GM12878 (cell line): ENCODE data around the gene CMSS1. TPM values are rescaled to one million over a fixed set of nuclear protein-coding genes. Genes with fewer than 3 reads are reported as not detected.

Source experiments
- ATAC-seq: fragments of 200-7000 bp; cut with Tn5 transposase; 3 replicates; pipeline ENCODE4 v1.9.1; 2020; ENCODE audit warnings: mild to moderate bottlenecking, moderate library complexity
- BruUV-seq: library from RNA; stranded (reverse); fragments of 400-500 nt; replicated peaks from 2 replicates; lab custom pipeline; 2021; lab: Mats Ljungman, UMichigan
- CTCF ChIA-PET: fragments of 300-600 bp; sonication (Branson Sonifier 250); formaldehyde crosslinking; extraction: SDS; loops from one replicate; lab custom pipeline; 2021; ENCODE audit warnings: inconsistent platforms; lab: Yijun Ruan, JAX
- POLR2A ChIA-PET: fragments of 350-600 bp; formaldehyde crosslinking; extraction: SDS; loops from one replicate; lab custom pipeline; 2021; ENCODE audit warnings: inconsistent platforms; lab: Charles Lee
- RAD21 ChIA-PET: fragments of 300-600 bp; sonication (Branson Sonifier 250); formaldehyde crosslinking; loops from one replicate; lab custom pipeline; 2023; ENCODE audit warnings: antibody characterized with exemption; ENCODE audit not compliant: unreplicated experiment; lab: Charles Lee
- SMC1A ChIA-PET: fragments of 300-600 bp; sonication (Branson Sonifier 250); formaldehyde crosslinking; loops from one replicate; lab custom pipeline; 2023; ENCODE audit not compliant: unreplicated experiment, uncharacterized antibody; lab: Charles Lee
- DNase-seq: peaks from one replicate; pipeline ENCODE4 v3.0.0-alpha.2; 2011; ENCODE audit warnings: low read depth, low spot score
- FAIRE-seq: peaks from 3 replicates; lab custom pipeline; 2011; peaks lifted over from hg19 to GRCh38; lab: Jason Lieb, UNC
- H2AFZ ChIP-seq: 2 replicates; pipeline ENCODE4 v1.6.0; 2011; ENCODE audit warnings: low read depth, low read length, control low read depth; ENCODE audit not compliant: control insufficient read depth
- H3K27ac ChIP-seq: 2 replicates; pipeline ENCODE4 v1.5.1; 2011; ENCODE audit warnings: control low read depth; ENCODE audit not compliant: control insufficient read depth, insufficient read depth
- H3K27me3 ChIP-seq, 2 experiments: replicated peaks in 1 of 2; 2 replicates each; pipeline versions ENCODE4 v1.6.0 to v1.6.1; 2011; ENCODE audit warnings: low read length in 1 of 2; ENCODE audit not compliant: control insufficient read depth in 2 of 2, insufficient read depth in 2 of 2
- H3K36me3 ChIP-seq, 2 experiments: 2 replicates each; pipeline ENCODE4 v1.5.1; 2011; ENCODE audit warnings: low read length in 1 of 2; ENCODE audit not compliant: control insufficient read depth in 2 of 2, insufficient read depth in 2 of 2
- H3K4me1 ChIP-seq: 2 replicates; pipeline ENCODE4 v1.6.1; 2011; ENCODE audit warnings: mild to moderate bottlenecking, low read length, moderate library complexity, mixed read lengths; ENCODE audit not compliant: control insufficient read depth, insufficient read depth
- H3K4me2 ChIP-seq: 2 replicates; pipeline ENCODE4 v1.6.0; 2011; ENCODE audit warnings: control low read depth; ENCODE audit not compliant: control insufficient read depth, insufficient read depth
- H3K4me3 ChIP-seq: fragments of 200-600 bp; sonication (generic); 2 replicates; pipeline ENCODE4 v1.5.1; 2016
- H3K79me2 ChIP-seq: 2 replicates; pipeline ENCODE4 v1.6.0; 2011; ENCODE audit warnings: low read length; ENCODE audit not compliant: control insufficient read depth, insufficient read depth
- H3K9ac ChIP-seq: 2 replicates; pipeline ENCODE4 v1.8.0; 2011; ENCODE audit warnings: low read length, control low read depth, mixed read lengths; ENCODE audit not compliant: control insufficient read depth, insufficient read depth
- H3K9me3 ChIP-seq: replicated peaks from 3 replicates; pipeline ENCODE4 v1.5.1; 2011; ENCODE audit warnings: mild to moderate bottlenecking, low read length; ENCODE audit not compliant: control insufficient read depth, insufficient read depth
- H4K20me1 ChIP-seq: 2 replicates; pipeline ENCODE4 v1.6.0; 2011; ENCODE audit not compliant: control insufficient read depth, insufficient read depth
- CREB1 ChIP-seq: IDR thresholded peaks from 2 replicates; pipeline ENCODE4 v1.6.1; 2012; ENCODE audit warnings: low read depth, mild to moderate bottlenecking, inconsistent platforms
- FOXK2 ChIP-seq: fragments of 450-650 bp; IDR thresholded peaks from 2 replicates; pipeline ENCODE4 v1.6.1; 2017; ENCODE audit warnings: mild to moderate bottlenecking, moderate library complexity
- LARP7 ChIP-seq: fragments of 450-650 bp; IDR thresholded peaks from 2 replicates; pipeline ENCODE4 v1.6.1; 2017; ENCODE audit warnings: mild to moderate bottlenecking
- NFXL1 ChIP-seq: fragments of 450-650 bp; IDR thresholded peaks from 2 replicates; pipeline ENCODE4 v1.6.1; 2017; ENCODE audit warnings: antibody characterized with exemption, mild to moderate bottlenecking, borderline replicate concordance
- RCOR1 ChIP-seq: conservative IDR thresholded peaks from 2 replicates; pipeline ENCODE4 v1.6.1; 2012; ENCODE audit warnings: low read depth, low read length, improper control_type of control experiment
- TCF12 ChIP-seq: IDR thresholded peaks from 2 replicates; pipeline ENCODE4 v1.6.1; 2011; ENCODE audit warnings: low read depth, mild to moderate bottlenecking, low read length
- ZSCAN29 ChIP-seq: fragments of 450-650 bp; IDR thresholded peaks from 2 replicates; pipeline ENCODE4 v1.6.1; 2017; ENCODE audit warnings: mild to moderate bottlenecking, moderate library complexity
- WGBS: methylation state at CpG from one replicate; pipeline ENCODE4 v1.1.6; 2016; ENCODE audit warnings: low lambda C conversion rate; ENCODE audit not compliant: insufficient replicate concordance, insufficient coverage; ENCODE audit errors: missing lambda C conversion rate; 5-methylcytosine and 5-hydroxymethylcytosine counted together
- in situ Hi-C: fragments of 300-500 bp; cut with MboI; formaldehyde crosslinking; loops from 9 replicates; pipeline ENCODE4 v1.14.3; 2018; ENCODE audit warnings: mixed read lengths
- intact Hi-C: fragments of 100-400 bp; cut with micrococcal nuclease; formaldehyde crosslinking; loops from one replicate; pipeline ENCODE4 v1.14.2; 2022; ENCODE audit not compliant: unreplicated experiment
- polyA plus RNA-seq, 11 experiments: library from polyadenylated mRNA; depleted of rRNA in 4 of 11; unstranded in 6 of 11; stranded (reverse) in 5 of 11; fragments of >200 nt; fragmentation: Nextera tagmentation in 4 of 11; fragmentation: Illumina TruSeq in 1 of 11; extraction: Ambion mirVana in 4 of 11; extraction: Trizol in 1 of 11; gene quantifications; 1 replicate in 1 of 11; 2 replicates in 10 of 11; pipeline versions ENCODE4 v1.2.1 to v1.2.3, GENCODE V29; 2011 to 2016; ENCODE audit warnings: inconsistent platforms in 2 of 11, missing spikeins in 2 of 11, low read depth in 1 of 11
- total RNA-seq, 4 experiments: library from RNA; depleted of rRNA in 3 of 4; stranded (reverse); fragments of >200 nt in 3 of 4; fragmentation: Illumina TruSeq in 1 of 4; extraction: Trizol in 1 of 4; gene quantifications; 2 replicates each; pipeline versions ENCODE4 v1.2.1 to v1.2.3, GENCODE V29; 2013 to 2021
- TF ChIP-seq, protein P1 (sequence below): fragments of 450-650 bp; IDR thresholded peaks from 2 replicates; pipeline ENCODE4 v1.6.1; 2017; ENCODE audit warnings: mild to moderate bottlenecking, low read depth, inconsistent platforms; ENCODE audit not compliant: poor library complexity, severe bottlenecking
- TF ChIP-seq, protein P2 (sequence below): fragments of 450-650 bp; IDR thresholded peaks from 2 replicates; pipeline ENCODE4 v1.6.1; 2016; ENCODE audit warnings: mild to moderate bottlenecking
- TF ChIP-seq, protein P3 (sequence below): fragments of 450-650 bp; IDR thresholded peaks from 2 replicates; pipeline ENCODE4 v1.6.1; 2016; ENCODE audit warnings: mild to moderate bottlenecking, moderate library complexity, borderline replicate concordance

Gene CMSS1
- total and polyA plus RNA-seq, 10 of the 15 experiments (the other 5 are each of a cell fraction or from before 2014, with no cell fraction given): 31.0 to 118 (median 70.1) TPM

DNA sequence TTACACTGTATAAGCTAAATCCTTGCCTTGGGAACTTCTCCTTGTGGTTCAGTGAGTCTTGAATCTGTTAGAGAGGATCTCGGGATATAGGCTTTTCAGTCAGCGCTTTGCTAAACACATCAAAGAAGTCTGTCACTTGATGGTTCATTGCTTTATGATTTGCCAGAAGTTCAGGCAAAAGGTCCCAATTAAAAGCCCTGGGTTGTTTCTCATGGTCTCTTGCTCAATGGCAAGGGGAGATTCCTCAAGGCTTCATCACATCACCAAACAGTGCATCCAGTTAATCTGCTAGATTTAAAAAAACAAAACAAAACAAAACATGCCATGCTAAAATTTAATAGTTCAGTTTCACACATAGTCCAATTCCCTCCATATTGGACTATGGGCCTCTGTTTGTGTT is 181.9 kb downstream of the CMSS1 start (continued):
- TF ChIP-seq, protein P1, sequence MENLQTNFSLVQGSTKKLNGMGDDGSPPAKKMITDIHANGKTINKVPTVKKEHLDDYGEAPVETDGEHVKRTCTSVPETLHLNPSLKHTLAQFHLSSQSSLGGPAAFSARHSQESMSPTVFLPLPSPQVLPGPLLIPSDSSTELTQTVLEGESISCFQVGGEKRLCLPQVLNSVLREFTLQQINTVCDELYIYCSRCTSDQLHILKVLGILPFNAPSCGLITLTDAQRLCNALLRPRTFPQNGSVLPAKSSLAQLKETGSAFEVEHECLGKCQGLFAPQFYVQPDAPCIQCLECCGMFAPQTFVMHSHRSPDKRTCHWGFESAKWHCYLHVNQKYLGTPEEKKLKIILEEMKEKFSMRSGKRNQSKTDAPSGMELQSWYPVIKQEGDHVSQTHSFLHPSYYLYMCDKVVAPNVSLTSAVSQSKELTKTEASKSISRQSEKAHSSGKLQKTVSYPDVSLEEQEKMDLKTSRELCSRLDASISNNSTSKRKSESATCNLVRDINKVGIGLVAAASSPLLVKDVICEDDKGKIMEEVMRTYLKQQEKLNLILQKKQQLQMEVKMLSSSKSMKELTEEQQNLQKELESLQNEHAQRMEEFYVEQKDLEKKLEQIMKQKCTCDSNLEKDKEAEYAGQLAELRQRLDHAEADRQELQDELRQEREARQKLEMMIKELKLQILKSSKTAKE: no peak
- TF ChIP-seq TCF12 (no peak), ZSCAN29 (no peak), FOXK2 (no peak), RCOR1 (no peak), LARP7 (no peak), NFXL1 (no peak)
- TF ChIP-seq, protein P2, sequence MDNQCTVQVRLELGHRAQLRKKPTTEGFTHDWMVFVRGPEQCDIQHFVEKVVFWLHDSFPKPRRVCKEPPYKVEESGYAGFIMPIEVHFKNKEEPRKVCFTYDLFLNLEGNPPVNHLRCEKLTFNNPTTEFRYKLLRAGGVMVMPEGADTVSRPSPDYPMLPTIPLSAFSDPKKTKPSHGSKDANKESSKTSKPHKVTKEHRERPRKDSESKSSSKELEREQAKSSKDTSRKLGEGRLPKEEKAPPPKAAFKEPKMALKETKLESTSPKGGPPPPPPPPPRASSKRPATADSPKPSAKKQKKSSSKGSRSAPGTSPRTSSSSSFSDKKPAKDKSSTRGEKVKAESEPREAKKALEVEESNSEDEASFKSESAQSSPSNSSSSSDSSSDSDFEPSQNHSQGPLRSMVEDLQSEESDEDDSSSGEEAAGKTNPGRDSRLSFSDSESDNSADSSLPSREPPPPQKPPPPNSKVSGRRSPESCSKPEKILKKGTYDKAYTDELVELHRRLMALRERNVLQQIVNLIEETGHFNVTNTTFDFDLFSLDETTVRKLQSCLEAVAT: no peak

DNA sequence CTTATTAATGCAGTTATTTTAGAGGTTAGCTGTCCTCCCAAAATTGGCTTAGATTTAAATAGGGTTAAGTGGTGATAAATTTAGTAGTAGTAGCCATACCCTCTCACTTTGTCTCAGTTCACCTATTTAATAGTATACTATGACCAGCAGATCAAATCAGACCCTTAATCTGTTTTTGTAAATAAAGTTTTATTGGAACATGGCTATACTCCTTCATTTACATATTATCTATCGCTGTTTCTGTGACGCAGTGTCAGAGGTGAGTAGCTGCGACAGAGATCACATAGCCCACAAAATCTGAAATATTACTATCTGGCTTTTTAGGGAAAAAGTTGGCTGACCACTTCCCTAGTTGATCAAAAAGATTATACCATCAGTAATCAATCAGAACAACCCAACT is 183.4 kb downstream of the CMSS1 start:
- in situ Hi-C loops (no loop called here), intact Hi-C loops (no loop called here)
- SMC1A ChIA-PET: interaction anchor here (1.6 kb wide), 1 partner anchor 28 kb away, joined by 5 read pairs; no protein-coding TSS in a partner anchor
- peaks cover 2% of the 10 kb centered on the region; the same call in 1 of the 2 replicates for H3K4me1 ChIP-seq
- POLR2A ChIA-PET: interaction anchor here (0.6 kb wide), 1 partner anchor 18 kb away, joined by 3 read pairs; no protein-coding TSS in a partner anchor
- DNase-seq (no peak), FAIRE-seq (no peak), ATAC-seq (no peak)
- BruUV-seq: no TSS peak
- H3K9me3 ChIP-seq: 0 out of 3 replicates have a peak, but pooled peaks cover 2% of the 10 kb centered on the region
- no peak overlapping the region for H2AFZ ChIP-seq
- 100% methylated on average over 3 of the region's 3 CpGs for WGBS
- RAD21 ChIA-PET: no interaction called here
- H4K20me1 ChIP-seq: no peaks in the 10 kb centered on the region
- no peak overlapping the region for H3K4me2 ChIP-seq
- H3K4me3 ChIP-seq: no peak overlapping the region
- no peak overlapping the region for H3K9ac ChIP-seq
- TF ChIP-seq CREB1: no peak
- TF ChIP-seq, protein P3, sequence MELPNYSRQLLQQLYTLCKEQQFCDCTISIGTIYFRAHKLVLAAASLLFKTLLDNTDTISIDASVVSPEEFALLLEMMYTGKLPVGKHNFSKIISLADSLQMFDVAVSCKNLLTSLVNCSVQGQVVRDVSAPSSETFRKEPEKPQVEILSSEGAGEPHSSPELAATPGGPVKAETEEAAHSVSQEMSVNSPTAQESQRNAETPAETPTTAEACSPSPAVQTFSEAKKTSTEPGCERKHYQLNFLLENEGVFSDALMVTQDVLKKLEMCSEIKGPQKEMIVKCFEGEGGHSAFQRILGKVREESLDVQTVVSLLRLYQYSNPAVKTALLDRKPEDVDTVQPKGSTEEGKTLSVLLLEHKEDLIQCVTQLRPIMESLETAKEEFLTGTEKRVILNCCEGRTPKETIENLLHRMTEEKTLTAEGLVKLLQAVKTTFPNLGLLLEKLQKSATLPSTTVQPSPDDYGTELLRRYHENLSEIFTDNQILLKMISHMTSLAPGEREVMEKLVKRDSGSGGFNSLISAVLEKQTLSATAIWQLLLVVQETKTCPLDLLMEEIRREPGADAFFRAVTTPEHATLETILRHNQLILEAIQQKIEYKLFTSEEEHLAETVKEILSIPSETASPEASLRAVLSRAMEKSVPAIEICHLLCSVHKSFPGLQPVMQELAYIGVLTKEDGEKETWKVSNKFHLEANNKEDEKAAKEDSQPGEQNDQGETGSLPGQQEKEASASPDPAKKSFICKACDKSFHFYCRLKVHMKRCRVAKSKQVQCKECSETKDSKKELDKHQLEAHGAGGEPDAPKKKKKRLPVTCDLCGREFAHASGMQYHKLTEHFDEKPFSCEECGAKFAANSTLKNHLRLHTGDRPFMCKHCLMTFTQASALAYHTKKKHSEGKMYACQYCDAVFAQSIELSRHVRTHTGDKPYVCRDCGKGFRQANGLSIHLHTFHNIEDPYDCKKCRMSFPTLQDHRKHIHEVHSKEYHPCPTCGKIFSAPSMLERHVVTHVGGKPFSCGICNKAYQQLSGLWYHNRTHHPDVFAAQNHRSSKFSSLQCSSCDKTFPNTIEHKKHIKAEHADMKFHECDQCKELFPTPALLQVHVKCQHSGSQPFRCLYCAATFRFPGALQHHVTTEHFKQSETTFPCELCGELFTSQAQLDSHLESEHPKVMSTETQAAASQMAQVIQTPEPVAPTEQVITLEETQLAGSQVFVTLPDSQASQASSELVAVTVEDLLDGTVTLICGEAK: peak; percentile 43; the same call in 1 of the 2 replicates
- no peak overlapping the region for H3K27ac ChIP-seq
- no peaks in the 10 kb centered on the region for H3K27me3 ChIP-seq
- CTCF ChIA-PET: no interaction called here
- H3K79me2 ChIP-seq: no peaks in the 10 kb centered on the region
- H3K36me3 ChIP-seq: no peaks in the 10 kb centered on the region
